ENCODE data around the gene ABITRAM.
A peak's percentile ranks its signal among the peaks of the same experiment; 100 is the strongest.
"Not testable (repeated sequence)": the region's sequence is repeated elsewhere in the genome, so short reads cannot be mapped to it uniquely, and the experiment has no call there.

ABITRAM gene, protein sequence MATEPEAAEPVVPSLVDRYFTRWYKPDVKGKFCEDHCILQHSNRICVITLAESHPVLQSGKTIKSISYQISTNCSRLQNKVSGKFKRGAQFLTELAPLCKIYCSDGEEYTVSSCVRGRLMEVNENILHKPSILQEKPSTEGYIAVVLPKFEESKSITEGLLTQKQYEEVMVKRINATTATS

DNA sequence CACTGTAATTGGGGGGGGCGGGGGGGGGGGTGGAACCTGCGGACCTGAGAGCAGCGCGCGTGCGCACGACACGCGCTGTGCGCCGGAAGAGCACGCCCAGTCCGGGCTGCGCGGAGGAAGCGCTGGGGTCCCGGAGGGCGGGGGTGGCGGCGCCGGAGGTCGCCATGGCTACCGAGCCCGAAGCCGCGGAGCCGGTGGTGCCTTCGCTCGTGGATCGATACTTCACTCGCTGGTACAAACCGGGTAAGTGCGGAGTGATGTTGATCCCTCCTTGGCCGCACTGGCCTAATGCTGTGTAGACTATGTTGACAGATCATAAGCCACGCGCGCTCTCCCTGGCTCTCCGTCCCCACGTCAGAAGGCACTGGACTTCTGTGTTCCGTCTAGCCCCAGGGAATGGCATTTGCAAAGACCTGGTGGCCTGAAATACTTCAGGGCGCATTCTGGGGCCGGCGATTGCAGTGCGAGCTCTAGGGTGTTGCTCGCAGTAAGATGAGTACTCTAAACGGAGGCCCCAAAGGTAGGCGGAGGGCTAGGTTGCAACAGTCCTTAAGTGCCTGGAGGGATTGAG lies at the start of gene ABITRAM:
TSS of gene ABITRAM (plus strand) at position 78 of the 571 bp plus-strand sequence. CDS start at position 165, 87 bp downstream.
- peak; percentile 85 for DNase-seq (ENCODE audit: low spot score)

DNA sequence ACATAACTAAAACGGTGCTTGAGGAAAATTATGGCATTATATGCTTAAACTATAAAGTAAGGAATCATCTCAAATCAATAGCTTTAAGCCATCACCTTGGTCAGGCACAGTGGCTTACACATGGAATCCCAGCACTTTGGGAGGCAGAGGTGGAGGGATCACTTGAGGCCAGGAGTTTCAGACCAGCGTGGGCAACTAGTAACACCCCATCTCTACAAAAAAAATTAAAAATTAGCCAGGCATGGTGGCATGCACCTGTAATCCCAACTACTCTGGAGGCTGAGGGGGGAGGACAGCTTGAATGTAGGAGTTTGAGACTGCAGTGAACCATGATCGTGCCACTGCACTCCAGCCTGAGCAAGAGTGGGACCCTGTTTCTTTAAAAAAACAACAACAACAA lies 49.5 kb upstream of the ABITRAM start:
- no peak for DNase-seq (ENCODE audit: low spot score)

DNA sequence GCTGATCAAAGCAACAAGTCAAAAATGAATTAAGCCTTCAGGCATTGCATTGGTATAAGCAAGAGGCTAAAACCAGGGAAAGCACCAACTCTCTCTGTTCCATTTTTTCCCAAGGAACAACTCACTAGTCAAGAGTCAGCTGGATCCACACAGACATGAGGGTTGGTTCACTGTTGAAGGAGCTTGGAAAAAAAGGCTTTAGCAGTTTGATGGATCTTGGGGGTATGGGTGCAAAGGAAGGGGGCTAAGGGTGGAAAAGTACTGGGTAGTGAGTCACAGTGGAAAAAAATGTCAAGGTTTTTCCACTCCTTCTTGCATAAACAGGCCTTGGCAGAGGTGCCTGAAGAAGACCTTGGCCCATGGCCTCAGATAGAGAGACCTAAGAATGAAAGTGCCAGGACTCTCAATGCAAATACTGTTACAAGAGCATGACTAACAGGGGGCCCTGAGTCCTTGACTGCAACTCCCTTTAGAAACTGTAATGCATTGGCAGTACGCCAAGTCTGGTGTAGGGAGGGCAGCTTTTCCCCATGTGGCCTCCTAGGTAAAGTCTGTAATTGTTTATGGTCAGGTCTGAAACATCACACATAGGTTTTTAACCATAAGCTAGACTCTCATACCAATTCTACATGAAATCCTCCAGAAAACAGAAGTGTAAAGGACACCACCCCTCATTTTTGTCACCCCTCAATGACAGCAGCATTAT lies 48.4 kb upstream of the ABITRAM start:
- DNase-seq (ENCODE audit: low spot score) = peak; percentile 77

DNA sequence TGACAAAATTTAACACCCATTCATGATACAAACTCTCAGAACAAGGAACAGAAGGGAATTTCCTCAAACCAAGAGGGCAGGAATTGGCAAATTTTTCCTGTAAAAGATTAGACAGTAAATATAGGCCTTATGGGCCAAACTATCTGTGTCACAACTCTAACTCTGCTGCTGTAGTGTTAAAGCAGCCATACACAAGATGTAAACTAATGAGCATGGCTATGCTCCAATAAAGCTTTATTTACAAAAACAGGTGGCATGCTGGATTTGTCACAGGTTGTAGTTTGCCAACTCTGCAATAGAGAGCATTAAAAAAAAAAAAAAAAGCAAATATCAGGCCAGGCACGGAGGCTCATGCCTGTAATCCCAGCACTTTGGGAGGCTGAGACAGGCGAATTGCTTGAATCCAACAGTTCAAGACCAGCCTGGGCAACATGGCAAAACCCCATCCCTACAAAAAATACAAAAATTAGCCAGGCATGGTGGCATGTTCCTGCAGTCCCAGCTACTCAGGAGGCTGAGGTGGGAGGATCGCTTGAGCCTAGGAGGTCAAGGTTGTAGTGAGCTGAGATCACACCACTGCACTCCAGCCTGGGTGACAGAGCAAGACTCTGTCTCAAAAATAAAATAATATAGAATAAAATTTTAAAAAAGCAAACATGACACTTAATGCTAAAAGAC lies 47.5 kb upstream of the ABITRAM start:
- DNase-seq (ENCODE audit: low spot score) = not testable (repeated sequence)

DNA sequence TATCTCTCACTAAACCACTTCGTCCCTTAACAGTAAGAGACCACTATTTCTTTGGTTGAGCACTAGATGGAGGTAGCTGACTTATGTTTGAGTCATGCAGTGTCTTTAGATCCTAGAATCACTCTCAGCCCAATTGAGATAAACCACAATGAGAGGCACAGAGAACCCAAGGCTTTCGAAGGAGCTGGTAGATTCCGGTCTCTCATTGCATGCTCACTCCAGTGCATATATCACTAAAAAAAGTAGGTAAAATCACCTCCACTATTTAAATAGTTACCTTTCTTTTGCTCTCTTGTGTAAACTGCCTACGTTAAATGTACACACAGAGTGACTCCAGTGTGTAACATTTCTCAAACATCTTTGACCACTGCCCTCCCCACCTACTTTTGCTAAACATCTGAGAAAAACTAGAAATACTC lies 44.5 kb upstream of the ABITRAM start:
- peak; percentile 39 for DNase-seq (ENCODE audit: low spot score)

DNA sequence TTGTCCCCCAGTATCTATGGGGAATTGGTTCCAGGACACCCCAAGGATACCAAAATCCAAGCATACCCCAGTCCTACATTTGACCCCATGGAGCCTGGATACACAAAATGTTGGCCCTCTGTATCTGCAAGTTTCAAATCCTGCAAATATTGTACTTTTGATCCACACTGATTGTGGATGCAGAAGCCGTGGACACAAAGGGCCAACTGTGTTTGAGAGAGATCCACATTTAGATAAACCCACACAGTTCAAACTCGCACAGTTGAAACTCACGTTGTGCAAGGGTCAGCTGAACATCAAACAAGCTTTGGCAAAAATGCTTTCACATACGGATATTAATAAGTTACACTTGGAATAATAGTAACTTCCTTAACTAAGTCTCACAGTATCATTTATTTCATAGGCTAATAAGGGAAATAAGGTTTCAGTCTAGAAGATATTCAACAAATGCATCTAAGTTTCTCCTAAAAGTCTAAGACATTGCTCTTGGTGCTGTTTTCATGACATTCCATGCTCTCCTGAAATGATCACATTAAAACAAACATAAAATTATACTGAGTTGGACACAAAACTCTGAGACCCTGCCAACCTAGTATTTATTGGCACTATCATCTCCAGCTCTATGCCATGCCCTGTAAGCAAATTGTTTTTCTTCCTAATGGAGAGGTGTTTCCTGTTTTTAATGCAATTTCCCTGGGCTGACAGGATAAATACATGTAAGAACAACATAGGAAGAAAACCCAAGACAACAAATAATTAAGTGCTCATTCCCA lies 39.8 kb upstream of the ABITRAM start:
- DNase-seq (ENCODE audit: low spot score) = peak; percentile 46

DNA sequence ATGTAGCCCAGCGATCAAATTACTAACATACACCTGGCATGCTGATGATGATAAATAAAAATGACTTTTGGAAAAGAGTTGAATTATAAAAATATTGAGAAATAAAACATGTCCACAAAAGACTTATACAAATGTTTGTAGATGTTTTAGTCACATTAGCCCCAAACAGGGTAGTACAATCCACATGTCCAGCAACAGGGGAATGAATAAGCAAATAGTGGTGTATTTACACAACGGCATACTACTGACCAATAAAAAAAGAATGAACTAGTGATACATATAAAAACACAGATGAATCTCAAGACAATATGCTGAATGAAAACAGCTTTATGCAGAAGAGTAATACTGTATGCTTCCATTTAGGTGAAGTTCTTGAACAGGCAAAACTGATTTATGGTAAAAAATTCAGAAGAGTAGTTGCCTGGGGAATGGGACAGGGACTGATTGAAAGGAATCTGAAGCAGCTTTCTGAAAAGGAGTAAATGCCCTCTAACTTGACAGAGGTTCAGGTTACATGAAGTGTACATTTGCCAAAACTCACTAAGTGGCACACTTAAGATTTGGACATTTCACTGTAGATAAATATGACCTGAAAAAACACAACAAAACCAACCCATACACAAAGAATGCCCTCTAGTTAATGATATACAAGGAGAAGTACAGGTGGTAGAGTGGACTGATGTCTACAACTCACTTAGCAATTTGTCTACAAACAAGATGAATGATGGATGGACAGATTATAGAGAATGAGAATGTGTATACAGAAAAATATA lies 36.7 kb upstream of the ABITRAM start:
- no peak for DNase-seq (ENCODE audit: low spot score)

DNA sequence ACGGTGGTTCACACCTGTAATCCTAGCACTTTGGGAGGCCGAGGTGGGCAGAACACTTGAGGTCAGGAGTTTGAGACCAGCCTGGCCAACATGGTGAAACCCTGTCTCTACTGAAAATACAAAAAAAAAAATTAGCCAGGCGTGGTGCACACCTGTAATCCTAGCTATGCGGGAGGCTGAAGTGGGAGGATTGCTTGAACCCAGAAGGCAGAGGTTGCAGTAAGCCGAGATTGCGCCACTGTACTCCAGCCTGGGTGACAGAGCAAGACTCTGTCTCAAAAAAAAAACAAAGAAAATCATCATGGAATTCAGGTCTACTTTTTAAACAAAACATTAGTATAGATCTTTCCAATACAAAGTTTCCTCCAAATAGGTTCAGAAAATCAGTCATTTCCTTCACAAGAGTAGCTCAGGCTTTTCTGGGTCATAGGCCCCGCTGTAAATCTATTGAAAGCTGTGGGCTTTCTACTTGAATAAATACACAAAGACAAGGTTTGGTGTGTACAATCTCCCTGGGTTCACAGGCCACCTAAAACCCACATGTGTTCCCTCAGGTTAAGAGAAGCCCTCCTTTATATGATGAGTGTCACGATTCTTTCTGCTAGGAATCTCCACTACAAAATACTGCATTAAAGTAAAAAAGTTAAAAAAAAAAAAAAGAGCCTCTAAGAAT lies 35.0 kb upstream of the ABITRAM start:
- not testable (repeated sequence) for DNase-seq (ENCODE audit: low spot score)

DNA sequence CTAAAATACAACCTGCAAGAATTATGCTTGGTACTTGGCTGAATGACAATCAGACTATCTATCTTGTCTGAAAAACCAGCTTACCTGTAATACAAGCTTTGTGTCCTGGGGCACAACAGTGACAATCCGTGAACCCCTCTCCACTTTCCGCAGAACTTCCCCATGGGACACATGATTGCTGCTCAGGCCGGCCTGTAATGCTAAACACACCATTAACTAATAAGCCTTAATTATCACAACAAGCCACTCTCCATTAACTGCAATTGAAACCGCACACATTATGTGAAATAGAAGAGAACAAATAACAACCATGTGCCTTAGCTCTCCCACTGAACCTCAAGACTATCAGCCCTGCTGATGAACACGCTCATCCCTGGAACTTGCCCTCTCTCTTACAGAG lies 34.0 kb upstream of the ABITRAM start:
- no peak for DNase-seq (ENCODE audit: low spot score)

DNA sequence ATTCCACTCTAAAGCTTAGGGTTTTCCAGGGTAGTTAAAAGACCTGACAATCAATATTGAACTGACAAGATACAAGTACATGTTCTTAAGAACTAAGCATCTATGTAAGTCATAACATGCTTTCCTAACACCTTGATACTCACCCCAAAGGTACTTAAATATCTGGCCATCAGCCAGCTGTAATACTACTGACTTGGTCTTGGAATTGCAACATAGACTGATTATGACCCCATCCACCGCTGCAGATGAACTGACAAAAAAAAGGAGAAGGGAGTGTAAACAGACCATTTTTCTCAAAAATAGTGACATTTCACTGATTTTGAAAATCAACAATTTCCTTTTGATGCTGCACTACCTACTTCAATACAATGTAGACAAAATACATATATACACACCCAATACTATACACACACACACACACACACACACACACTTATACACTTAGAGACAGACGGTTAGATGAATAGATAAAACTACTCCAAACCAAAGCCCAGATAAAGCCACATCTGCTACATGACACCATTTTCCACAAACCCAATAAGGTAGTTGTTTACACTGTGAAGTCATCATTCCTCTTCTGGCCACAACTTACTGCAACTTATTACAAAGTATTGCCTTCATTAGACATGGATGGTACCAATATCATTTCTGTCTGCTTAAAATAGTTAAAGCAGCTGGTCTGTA lies 30.6 kb upstream of the ABITRAM start:
- no peak for DNase-seq (ENCODE audit: low spot score)

DNA sequence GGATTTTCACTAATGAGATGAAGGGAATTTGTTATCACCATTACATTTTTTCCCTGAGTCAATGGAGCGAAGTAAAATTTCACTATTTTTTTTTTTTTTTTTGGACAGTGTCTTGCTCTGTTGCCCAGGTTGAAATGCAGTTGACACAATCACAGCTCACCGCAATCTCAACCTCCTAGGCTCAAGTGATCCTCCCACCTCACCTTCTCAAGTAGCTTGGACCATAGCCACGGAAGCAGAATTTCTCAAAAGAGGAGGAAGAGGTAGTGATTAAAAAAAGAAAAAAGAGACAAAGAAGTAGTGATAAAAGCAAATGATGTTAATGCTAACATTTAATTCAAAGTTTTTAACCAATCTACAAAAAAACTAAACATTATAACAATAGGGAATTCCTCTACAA lies 30.0 kb upstream of the ABITRAM start:
- no peak for DNase-seq (ENCODE audit: low spot score)

DNA sequence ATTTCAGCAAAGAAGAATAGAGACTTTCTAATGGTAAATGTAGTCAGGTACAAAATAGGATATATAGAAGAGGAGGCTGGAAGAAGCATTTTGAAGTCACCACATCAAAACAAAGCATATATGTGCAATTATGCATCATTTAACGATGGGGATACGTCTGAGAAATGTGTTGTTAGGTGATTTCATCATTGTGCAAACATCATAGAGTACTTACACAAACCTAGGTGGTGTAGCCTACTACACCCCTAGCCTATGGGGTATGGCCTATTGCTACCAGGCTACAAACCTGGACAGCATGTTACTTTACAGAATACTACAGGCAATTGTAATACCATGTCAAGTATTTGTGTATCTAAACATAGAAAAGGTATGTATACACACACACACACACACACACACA lies 28.7 kb upstream of the ABITRAM start:
- no peak for DNase-seq (ENCODE audit: low spot score)

DNA sequence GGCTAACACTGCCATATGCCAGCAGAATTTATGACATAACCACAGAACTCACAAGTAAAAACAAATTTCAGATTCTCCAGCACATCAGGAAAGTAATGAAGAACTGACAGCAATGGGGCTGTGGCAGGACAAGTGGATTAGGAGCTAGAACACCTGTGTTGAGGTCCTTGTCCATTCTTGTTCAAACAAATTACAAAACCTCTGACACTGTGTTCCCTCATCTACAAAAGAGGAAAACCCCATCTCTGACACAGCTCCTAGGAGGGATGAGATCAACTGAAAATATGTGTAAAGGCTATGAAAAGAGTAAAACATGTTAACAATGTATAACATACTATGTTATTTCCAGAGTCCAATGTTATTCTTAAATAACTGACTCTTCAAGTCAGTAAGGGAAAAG lies 23.8 kb upstream of the ABITRAM start:
- DNase-seq (ENCODE audit: low spot score) = no peak

DNA sequence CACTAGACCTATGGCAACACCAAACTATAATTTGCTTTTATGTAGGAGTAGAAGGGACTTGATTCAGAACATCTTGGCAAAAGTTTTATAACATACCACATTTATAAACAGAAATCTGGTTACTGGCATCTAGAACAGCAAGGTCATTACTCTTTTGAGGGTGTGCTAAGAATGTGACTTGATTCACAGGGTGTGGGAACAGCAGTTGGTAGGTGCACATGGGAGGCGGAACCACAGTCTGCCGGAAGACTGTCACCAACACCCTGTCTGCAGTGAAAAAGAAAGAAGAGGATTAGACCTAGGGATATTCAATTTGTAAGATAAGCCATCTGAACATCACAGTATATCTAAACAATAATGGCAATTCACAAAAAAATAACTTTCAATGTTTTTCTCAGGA lies 23.3 kb upstream of the ABITRAM start:
- DNase-seq (ENCODE audit: low spot score) = no peak

DNA sequence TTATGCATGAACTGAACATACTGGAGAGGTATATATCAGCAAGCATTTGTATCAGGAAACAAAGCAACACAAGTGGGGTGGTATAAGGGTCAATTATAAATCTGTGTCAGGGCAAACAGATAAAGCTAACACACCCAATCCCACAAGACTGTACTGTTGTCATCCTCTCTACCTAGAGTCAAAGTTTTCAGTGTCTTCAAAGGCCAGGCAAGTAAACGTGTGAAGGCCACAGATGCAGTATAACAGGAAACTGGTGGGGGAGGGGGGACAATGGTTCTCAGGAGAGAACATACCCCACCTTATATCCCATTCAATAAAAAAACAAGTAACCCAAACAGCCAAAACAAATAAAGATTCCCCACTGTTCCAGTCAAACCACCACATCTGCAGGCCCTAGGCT lies 22.4 kb upstream of the ABITRAM start:
- DNase-seq (ENCODE audit: low spot score) = no peak

DNA sequence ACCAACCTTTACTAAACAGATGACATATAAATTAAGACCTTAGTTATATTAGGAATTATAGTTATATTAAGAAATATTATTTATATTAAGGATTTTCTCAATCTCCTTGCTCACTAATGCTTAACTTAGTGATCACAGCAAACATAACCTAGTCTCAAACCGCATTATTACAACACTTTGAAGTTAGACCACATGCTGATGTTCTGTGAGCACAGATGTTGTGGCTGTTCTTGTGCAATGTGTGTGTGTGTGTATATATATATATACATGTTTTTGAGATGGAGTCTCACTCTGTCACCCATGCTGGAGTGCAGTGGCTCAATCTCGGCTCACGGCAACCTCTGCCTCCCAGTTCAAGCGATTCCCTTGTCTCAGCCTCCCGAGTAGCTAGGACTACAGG lies 20.8 kb upstream of the ABITRAM start:
- no peak for DNase-seq (ENCODE audit: low spot score)

DNA sequence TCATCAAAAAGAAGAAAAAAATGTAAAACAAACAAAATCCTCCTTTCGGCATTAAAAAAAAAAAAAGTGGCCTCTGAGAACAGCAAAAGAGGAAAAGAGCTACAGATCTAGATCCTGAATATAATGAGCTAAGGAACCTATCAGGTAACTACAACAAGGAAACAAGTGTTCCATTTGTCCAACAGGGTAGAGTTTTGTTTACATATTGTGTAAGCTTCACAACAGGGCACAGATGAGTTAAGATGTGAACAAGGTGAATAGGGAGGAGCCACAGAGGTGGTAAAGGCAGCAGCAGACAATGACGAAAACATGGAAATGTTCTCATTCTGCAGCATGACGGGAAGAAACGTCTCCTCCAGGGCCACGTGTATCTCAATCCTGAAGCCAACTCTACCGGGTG lies 14.7 kb upstream of the ABITRAM start:
- DNase-seq (ENCODE audit: low spot score) = peak; percentile 59

DNA sequence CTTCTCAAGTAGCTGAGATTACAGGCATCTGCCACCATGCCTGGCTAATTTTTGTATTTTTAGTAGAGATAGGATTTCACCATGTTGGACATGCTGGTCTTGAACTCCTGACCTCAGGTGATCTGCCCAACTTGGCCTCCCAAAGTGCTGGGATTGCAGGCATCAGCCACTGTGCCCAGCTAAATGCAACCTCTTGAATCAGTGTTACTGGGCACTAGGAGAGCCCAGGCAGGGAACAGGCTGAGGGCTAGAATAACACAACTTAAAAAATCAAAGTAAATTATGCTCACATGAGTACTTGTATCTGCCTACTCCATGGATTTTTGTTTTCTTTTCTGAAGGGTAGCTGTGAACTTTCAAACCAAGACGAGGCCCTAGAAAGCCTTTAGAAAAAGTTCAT lies 13.8 kb upstream of the ABITRAM start:
- DNase-seq (ENCODE audit: low spot score) = not testable (repeated sequence)

DNA sequence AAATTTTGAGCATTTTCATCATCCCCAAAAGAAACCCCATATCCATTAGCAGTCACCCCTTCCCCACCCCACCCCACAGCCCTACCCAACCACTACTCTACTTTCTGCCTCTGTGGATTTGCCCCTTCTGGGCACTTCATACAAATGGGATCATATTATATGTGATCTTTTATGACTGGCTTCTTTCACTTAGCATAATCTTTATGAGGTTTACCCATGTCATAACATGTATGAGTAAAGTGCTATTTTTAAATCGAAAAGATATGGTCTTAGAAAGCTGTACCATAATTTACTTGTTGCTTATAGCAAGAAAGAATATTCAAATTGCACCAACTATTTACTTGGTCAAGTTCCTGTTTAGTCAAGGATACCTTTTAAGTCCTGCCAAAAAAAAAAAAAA lies 13.0 kb upstream of the ABITRAM start:
- no peak for DNase-seq (ENCODE audit: low spot score)

DNA sequence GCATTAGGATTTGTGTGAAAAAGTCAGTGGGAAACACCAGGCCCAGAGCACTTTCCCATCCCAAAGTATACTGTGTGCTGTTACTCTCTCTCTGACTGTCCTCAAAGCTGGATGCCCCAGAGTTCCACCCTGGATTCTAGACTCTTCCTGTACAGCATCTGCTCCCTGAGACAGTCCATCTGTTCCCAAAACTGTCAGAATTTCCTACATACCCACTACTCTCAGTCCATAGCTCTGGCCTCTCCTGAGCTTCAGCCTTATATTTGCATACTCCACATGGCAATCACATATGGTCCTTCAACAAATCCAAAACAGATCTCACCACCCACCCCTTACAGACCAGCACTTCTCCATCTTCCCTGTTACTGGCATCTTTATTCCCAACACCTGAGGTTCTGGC lies 9.7 kb upstream of the ABITRAM start:
- no peak for DNase-seq (ENCODE audit: low spot score)

Measured in HuH-7 (cell line).